ENCODE results near the gene TSHZ2.
"Not testable (repeated sequence)": the region's sequence is repeated elsewhere in the genome, so short reads cannot be mapped to it uniquely, and the experiment has no call there.

The TSHZ2 gene

GRCh38 chr20:53532654-53533312 is 560.6 kb downstream of the TSHZ2 start:
- DNase-seq = not testable (repeated sequence)

- DNase-seq = no peak
Observed at GRCh38 chr20:53533500-53533899, 561.3 kb downstream of the TSHZ2 start.

- no peak for DNase-seq
Observed at GRCh38 chr20:53534037-53534436, 561.9 kb downstream of the TSHZ2 start.

GRCh38 chr20:53535878-53536277 is 563.7 kb downstream of the TSHZ2 start:
- DNase-seq = no peak

- not testable (repeated sequence) for DNase-seq
Observed at GRCh38 chr20:53536382-53536781, 564.2 kb downstream of the TSHZ2 start.

- DNase-seq = no peak
Observed at GRCh38 chr20:53539516-53539915, 567.4 kb downstream of the TSHZ2 start.
